KOPT-K1 (cell line): ENCODE data around the gene MRPL1.

Source experiments
- H3K27ac ChIP-seq: fragments of 200-600 bp; sonication (generic); 2 replicates; pipeline ENCODE4 v1.5.1; 2016; ENCODE audit warnings: antibody characterized with exemption, mild to moderate bottlenecking, low read depth, low read length; ENCODE audit not compliant: poor library complexity, severe bottlenecking
- H3K36me3 ChIP-seq: fragments of 200-600 bp; sonication (generic); 2 replicates; pipeline ENCODE4 v1.5.1; 2017; ENCODE audit warnings: antibody characterized with exemption, mild to moderate bottlenecking, low read length, moderate library complexity; ENCODE audit not compliant: insufficient read depth
- H3K9me3 ChIP-seq: fragments of 200-600 bp; sonication (generic); 2 replicates; pipeline ENCODE4 v1.5.1; 2017; ENCODE audit warnings: antibody characterized with exemption, low read length, mild to moderate bottlenecking; ENCODE audit not compliant: insufficient read depth, poor library complexity, severe bottlenecking

Gene MRPL1

DNA sequence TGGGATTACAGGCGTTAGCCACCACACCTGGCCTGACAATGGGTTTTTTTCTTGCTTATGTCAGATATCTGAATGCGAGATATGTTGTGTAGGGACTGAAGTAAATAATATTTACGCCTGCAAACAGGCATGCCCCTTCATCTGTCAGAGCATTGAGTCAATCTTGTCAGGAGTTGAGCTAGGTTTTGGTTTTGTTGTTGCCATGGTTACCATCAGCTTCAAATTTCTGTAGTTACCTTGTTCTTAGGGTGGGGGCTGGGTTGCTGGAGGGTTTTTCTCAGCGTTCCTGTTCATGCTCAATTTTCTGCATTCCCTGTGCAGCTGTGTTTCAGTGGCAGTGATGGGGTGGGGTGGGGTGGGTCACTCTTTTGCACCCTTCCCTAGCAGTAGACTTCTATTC lies 14.5 kb downstream of the MRPL1 start:
- Histone ChIP-seq H3K27ac (no peak overlapping the region), H3K9me3 (no peaks in the 10 kb centered on the region), H3K36me3 (peaks cover 85% of the 10 kb centered on the region)

DNA sequence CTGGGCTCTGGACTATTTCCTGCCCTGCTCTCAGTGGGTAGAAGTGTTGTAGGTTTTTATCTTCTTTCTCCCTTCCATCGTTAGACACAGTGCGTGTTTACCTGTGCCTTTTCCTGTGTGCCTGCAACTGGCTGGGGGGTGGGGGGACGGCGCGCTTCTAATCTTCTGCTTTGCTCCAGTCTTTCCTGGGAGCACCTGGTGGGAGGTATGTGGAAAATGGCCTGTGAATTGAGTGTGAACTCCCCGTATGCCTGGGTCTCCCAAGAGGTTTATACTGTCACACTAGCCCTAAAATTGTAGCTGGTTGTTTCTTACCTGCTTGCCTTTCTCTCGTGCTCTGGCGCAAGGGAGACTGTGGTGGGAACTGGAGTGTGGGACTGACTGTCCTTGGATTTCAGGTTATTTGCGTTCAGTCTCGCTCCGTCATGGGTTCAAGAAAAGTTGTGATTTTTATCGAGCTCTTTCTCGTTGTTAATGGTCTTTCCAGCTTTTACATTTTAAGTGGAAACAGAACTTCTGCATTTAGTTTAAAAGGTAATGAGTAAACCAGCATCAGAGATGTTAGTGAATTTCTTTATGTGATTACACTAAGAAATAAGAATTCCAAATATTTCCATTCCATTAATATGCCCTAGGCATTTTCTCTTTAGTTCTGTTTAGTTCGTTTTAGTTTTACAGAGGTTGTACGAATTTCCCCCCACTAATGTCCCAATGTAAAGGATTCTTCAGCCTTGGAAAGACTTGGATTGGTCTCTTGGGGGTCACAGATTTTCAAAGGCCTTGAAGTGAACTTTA lies 15.3 kb downstream of the MRPL1 start:
- Histone ChIP-seq H3K9me3 (no peaks in the 10 kb centered on the region), H3K36me3 (peaks cover 85% of the 10 kb centered on the region), H3K27ac (no peak overlapping the region)

DNA sequence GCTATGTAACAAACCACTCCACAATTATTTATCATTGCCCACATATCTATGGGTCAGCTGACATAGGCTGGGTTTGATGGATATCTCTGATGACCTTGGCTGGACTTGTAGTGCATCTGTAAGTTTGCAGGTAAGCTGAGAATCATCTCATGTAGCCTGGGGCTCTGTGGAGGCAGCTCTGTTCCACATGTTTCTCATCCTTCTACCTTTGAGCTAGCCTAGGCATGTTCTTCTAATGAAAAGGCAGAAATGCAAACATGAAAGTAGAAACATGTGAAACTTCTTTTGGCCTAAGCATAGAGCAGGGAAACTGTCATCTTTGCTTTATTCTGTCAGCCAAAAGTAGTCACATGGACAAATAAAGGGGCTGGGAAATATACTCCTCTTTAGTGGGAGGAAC lies 18.2 kb downstream of the MRPL1 start:
- no peaks in the 10 kb centered on the region for H3K9me3 ChIP-seq
- H3K27ac ChIP-seq = no peak overlapping the region
- peaks cover 87% of the 10 kb centered on the region for H3K36me3 ChIP-seq

DNA sequence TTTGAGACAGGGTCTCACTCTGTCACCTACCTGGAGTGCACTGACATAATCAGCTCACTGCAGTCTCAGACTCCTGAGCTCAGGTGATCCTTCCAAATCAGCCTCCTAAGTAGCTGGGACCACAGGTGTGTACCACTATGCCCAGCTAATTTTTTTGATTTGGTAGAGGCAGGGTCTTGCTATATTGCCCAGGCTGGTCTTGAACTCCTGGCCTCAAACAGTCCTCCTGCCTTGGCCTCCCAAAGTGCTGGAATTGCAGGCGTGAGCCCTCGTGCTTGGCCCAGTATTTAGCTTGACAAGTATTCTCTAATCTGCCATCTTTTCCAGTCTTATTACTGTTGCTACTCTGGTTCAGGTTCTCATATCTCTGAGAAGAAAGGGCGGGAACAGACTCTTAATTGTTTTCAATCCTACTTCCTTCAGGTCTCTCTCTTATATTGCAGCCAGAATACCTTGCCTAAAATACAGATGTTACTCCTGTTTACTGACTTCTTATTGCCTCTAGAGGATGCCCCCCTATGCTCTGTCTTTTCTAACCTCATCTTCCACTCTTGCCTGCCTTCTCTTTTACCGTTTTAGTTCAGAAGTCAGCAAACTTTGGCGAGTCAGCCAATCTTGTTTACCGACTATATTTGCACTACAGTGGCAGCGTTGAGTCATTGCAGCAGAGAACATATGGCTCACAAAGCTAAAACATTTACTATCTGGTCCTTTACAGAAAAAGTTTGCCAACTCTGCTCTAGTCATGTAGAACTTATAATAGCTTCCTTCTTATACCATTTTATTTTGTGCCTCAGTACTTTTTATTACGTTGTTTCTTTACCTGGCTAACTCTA lies 19.0 kb downstream of the MRPL1 start:
- no peak overlapping the region for H3K27ac ChIP-seq
- peaks cover 88% of the 10 kb centered on the region for H3K36me3 ChIP-seq
- H3K9me3 ChIP-seq = no peaks in the 10 kb centered on the region

DNA sequence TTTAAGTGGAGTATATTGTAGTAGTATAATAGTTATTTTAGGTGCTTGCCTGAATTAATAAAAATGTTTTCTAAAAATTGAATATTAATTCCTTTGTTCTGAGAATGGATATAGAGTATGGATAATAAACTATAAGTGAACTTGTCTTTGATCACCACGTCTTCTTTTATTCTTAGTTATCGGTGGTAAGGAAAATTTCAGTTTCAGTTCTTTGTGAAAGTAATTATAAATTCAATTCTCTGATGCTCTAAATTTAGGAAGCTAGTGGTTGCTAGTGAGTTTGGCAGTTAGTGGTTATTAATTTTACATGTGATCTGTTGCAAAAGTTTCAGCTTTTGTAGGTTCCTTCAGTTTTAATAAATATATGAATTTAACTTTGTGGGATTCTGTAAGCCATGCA lies 30.8 kb downstream of the MRPL1 start:
- Histone ChIP-seq H3K9me3 (no peaks in the 10 kb centered on the region), H3K36me3 (peaks cover 56% of the 10 kb centered on the region), H3K27ac (peak overlapping the region; percentile 49)

DNA sequence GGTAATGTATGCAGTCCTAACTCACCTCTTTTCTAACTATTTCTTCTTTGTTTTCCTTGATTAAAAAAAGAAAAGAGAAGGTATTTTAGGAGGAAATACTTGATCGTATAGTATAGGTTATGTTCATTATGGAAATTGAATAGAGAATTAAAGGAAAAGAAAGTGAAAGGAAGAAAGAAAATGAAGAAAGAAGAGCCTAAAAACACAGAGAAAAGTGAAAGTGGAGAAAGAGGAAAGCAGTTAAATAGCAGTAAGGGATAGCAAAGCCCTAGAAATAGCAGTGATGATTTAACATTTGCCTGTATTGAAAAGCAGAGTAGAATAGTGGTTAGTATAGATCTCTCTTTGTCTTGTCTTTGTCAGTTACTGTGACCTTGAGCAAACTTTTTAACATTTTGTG lies 37.0 kb downstream of the MRPL1 start:
- Histone ChIP-seq H3K27ac (peak overlapping the region; percentile 48), H3K9me3 (no peaks in the 10 kb centered on the region), H3K36me3 (peaks cover 70% of the 10 kb centered on the region)

DNA sequence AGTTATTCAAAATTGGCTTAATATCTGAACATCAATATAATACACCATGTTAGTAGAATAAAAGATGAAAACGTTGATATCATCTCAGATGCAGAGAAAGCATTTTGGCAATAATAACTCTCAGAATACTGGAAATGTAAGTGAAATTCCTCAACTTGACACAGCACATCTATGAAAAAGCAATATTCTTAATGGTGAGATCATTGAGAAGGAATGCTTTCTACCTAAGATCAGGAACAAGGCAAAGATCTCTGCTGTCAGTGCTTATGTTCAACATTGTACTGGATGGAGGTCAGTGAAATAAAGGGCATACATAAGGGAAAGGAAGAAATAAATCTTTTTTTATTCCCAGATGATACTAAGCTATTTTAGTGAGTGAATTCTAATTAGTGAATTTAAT lies 40.6 kb downstream of the MRPL1 start:
- H3K27ac ChIP-seq = no peak overlapping the region
- no peaks in the 10 kb centered on the region for H3K9me3 ChIP-seq
- H3K36me3 ChIP-seq = peaks cover 63% of the 10 kb centered on the region

DNA sequence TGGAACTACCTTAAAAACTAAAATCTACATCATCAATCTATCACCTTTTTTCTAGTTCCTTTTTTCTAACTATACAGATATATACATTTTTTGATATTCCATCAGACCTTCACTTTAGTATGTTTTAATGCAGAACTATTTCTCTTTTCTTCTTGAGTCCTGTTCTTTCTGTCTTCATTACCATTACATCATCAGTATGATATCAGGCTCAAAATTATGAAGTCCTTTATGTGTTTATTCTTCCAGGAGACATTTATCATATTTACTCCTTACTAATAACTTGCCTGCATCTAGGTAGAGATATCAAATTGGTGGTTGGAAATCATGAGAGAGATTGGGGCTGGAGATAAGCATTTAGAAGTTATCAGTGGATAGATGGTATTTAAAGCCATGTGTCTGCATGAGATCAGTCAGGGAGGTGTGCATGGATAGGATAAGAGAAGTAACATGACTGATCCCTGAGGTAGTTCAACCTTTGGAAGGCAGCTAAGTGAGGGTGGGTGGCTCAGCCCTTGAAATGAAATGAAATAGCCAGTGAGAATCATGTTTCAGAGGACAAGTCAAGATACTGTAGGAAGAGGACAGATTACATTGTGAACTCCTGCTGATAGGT lies 43.1 kb downstream of the MRPL1 start:
- Histone ChIP-seq H3K36me3 (peaks cover 79% of the 10 kb centered on the region), H3K27ac (no peak overlapping the region), H3K9me3 (no peaks in the 10 kb centered on the region)

DNA sequence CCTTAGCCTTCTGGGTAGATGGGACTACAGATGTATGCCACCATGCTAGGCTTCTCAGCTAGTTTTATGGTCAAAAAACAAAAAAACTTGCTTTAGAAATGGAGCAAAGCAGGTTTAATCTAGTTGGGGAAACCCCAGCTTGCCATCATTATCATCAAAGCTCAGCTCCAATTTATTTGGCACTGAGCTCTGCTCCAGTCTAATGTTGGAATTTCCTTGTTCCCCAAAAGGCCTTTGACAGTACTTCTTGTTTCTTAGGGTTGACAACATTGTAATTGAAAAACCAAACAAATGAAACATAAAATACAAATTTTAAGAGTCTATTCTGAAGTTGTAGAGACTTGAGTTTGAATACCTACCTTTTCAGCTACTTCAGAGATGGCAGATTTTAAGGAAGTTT lies 48.0 kb downstream of the MRPL1 start:
- no peak overlapping the region for H3K27ac ChIP-seq
- peaks cover 83% of the 10 kb centered on the region for H3K36me3 ChIP-seq
- peaks cover 11% of the 10 kb centered on the region for H3K9me3 ChIP-seq

DNA sequence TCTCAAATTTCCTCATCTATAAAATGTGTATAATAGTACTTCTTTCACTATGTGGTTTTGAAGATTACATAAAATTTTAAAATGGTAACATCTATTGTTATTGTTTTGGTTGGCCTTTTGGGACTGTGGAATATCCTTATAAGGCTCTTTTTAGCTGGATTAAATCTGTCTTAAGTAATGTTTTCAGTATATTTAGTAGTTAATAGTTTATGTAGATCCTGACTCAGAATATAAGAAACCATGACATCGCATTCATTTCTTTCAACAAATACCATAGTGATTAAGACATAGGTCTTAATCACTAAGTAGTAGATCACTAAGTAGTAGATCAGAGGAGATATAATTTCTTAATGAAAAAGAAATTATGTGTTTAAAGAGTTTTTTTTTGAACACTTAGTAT lies 48.5 kb downstream of the MRPL1 start:
- Histone ChIP-seq H3K9me3 (peaks cover 11% of the 10 kb centered on the region), H3K27ac (no peak overlapping the region), H3K36me3 (peaks cover 79% of the 10 kb centered on the region)

DNA sequence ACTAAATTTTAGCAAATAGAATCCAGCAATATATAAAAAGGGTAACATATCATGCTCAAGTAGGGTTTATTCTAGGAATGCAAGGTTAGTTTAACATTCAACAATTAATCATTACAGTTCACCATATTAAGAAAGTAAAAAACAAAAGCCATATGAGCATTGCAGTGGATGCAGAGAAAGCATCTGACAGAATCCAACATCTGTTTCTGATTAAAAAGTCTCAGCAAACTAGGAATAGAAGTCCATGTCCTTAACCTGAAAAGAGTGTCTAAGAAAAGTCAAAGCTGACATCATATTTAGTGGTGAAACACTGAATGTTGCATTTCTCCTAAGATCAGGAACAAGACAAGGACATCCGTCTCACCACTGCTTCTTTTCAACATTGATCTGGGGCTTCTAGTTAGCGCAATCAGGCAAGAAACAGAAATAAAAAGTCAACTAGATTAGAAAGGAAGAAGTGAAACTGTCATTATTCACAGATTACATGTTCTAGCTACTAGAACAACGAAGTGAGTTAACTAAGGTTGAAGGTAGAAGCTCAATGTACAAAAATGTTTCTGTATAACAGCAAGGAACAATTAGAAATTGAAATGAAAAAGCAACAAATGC lies 49.3 kb downstream of the MRPL1 start:
- H3K9me3 ChIP-seq = peaks cover 11% of the 10 kb centered on the region
- peaks cover 73% of the 10 kb centered on the region for H3K36me3 ChIP-seq
- H3K27ac ChIP-seq = no peak overlapping the region

DNA sequence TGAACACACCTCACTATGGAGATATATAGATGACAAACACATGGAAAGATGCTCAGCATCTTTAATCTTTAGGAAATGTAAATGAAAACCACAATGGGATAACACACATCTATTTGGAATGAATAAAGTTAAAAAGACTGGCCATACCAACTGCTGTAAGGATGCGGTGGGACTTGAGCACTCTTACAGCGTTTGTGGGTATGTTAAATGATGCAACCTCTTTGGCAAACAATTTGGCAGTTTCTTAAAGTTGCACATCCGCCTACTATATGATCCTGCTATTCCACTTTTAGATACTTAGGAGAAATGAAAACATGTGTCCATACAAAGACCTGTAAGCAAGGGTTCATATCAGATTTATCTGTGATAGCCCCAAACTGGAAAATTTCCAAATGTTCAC lies 50.7 kb downstream of the MRPL1 start:
- Histone ChIP-seq H3K27ac (no peak overlapping the region), H3K36me3 (peaks cover 66% of the 10 kb centered on the region), H3K9me3 (peaks cover 11% of the 10 kb centered on the region)

DNA sequence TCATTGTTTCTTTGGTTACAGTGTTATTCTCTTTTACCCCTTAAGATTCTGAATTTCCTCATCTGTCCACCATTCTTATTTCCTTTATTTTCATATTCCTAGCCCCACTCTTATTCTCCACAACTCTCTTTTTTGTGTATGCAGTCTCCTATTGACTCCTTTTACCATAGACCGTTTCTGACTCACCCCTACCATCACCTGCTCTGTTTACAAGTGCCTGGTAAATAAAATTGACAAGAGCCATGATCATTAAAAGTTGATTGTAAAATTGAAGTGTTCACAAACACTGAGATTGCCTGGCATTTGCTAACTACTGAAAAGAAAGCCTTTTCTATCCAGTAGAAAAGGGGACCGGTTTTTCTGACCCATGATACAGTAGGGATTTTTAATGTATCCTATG lies 54.4 kb downstream of the MRPL1 start:
- H3K27ac ChIP-seq = no peak overlapping the region
- H3K9me3 ChIP-seq = peaks cover 1% of the 10 kb centered on the region
- H3K36me3 ChIP-seq = peaks cover 43% of the 10 kb centered on the region

DNA sequence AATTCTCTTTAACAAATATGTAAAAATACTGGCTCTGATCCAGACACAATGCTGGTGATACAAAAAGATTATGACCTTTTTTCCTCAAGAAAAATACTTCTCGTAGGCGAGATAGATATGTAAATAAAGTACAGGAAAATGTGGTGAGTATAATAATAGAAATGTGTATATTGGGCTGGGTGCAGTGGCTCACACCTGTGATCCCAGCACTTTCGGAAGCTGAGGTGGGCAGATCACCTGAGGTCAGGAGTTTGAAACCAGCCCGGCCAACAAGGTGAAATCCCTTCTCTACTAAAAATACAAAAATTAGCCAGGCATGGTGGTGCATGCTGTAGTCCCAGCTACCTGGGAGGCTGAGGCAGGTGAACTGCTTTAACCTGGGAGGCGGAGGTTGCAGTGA lies 55.0 kb downstream of the MRPL1 start:
- Histone ChIP-seq H3K36me3 (peaks cover 40% of the 10 kb centered on the region), H3K27ac (no peak overlapping the region), H3K9me3 (no peaks in the 10 kb centered on the region)

DNA sequence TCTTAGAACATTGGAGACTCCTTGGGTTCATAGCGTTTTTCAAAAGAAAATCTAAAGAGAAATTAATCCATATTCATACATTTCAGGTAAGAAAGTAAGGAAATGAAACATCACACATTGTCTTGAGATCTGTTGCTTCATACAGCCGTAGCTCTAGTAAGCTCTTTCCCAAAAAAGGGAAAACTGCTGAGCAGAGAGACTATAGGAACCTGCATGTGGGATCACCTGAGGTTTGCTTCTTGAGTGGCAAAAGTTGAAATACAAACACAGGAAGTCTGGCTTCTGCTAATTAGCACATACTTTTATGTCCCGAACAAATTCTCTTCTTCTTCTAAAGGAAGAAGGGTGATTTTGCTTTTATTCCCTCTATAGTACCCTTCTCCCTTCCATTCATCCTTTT lies 57.7 kb downstream of the MRPL1 start:
- Histone ChIP-seq H3K9me3 (peaks cover 13% of the 10 kb centered on the region), H3K27ac (no peak overlapping the region), H3K36me3 (peaks cover 34% of the 10 kb centered on the region)
